ENCODE measurements around the gene INA.

DNA sequence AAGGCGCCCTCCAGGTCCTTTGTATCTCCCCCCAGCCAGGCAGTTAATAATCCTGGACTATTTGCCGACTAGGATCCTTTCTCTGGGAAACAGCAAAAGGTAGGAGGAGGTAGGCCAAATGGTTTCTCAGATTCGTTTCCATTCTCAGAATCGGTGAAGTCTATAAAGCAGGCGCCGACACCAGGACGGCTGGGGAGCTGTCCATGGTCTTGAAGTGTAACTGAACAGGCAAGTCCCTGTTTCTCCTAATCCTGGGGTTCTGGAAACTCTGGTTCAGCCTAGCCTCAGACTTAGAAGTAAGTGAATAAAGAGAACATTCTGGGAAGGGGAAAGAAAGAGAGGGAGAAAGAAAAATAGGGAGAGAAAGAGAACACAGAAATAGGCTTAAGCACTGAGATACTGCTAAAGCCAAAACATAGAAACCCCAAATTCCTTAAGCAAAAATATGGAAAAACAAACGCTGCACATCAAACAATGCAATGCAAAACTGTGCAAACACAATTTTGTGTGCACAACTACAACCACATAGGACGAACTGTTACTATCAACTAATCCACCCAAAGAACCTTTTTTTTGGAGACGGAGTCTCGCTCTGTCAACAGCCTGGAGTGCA, 11.1 kb upstream of the INA start:
- no peak for TF ChIP-seq EZH2 (IDR thresholded peaks at IDR 0.05)
- no peak for TF ChIP-seq POLR2AphosphoS5 (IDR thresholded peaks at IDR 0.05; ENCODE audit: borderline replicate concordance, low read depth, low read length)
